TTC549 (cell line): ENCODE results near the gene TECTA.
"Not testable (repeated sequence)": the region's sequence is repeated elsewhere in the genome, so short reads cannot be mapped to it uniquely, and the experiment has no call there.

ENCODE experiments used
- FAIRE-seq: peaks from 2 replicates; lab custom pipeline; 2012; peaks lifted over from hg19 to GRCh38; lab: Jason Lieb, UNC

The TECTA gene

DNA sequence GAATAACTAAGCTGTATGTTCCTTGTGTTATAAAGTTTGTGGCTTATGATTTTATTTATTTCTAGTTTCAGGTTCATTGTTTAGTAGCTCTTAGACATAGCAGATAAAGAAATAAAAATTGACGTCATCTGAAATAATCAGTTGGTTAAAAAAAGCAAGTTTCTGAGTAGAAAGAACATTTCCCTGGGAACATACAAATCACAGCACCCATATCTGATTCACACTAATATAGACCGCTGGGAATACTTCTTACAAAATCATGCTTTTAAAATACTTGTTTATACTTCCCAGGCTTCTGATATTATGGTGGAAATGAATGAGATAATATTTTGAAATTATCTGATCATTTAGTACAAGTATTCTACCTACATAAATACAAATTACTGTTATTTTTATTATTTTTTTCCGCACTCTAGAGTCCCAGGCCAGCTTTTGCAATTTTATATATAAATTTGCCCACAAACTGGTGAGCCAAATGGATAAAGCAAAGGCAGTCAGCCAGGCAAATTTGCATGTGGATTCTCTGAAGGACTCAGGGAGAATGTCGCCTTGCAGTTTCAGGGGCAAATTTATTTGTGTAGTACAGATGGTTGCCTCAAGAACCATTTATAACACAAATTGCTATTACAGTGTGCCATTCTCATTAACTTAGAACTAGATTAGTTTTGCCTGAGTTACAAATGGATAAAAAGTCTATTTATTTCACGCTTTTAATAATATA is 128.6 kb downstream of the TECTA start:
- FAIRE-seq: no peak

DNA sequence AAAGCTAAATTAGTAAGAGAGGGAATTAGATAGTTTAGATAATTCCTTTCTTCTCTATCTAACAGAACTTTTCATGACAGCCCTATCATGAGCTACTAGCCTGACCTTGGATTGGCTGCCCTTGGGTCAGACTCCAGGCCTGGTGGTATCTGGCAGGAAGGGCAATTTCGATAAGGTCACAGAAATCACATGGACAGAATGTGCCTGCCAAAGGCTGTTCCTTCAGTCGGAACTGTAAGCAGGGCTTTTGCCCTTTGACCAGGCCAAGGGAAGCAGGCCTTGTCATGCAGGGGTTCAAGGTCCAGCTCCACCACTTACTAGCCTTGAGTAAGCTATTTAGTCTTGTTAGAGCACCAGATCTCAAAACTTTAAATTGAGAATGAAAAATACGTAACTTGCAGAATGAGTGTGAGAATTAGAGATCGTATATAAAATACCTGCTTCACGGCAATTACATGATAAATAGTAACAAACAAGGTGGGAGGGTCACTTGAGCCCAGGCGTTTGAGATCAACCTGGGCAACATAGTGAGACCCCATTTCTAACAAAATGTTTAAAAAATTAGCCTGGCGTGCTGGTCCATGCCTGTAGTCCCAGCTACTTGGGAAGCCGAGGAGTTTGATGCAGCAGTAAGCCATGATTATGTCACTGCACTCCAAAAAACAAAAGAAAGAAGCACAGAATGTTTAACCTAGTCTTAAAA is 130.7 kb downstream of the TECTA start:
- FAIRE-seq: no peak

DNA sequence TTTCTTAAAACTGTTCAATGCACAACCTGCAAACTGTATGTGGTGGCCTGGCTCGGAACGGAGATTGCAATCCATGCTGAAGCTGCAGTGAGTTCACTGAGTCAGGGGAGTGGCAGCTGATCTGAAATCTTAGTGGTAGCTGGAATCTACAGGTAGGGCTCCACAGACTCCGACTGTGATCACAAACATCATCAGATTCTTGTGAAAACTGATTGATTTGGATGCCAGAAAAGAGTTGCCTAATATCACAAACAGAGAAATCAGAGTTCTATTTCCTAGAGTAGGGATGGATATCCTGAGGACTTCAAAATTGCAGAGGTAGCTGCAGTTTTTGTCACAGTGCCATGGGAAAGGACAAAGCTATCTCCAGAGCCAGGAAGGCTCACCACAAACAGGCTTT is 134.0 kb downstream of the TECTA start:
- FAIRE-seq: no peak

DNA sequence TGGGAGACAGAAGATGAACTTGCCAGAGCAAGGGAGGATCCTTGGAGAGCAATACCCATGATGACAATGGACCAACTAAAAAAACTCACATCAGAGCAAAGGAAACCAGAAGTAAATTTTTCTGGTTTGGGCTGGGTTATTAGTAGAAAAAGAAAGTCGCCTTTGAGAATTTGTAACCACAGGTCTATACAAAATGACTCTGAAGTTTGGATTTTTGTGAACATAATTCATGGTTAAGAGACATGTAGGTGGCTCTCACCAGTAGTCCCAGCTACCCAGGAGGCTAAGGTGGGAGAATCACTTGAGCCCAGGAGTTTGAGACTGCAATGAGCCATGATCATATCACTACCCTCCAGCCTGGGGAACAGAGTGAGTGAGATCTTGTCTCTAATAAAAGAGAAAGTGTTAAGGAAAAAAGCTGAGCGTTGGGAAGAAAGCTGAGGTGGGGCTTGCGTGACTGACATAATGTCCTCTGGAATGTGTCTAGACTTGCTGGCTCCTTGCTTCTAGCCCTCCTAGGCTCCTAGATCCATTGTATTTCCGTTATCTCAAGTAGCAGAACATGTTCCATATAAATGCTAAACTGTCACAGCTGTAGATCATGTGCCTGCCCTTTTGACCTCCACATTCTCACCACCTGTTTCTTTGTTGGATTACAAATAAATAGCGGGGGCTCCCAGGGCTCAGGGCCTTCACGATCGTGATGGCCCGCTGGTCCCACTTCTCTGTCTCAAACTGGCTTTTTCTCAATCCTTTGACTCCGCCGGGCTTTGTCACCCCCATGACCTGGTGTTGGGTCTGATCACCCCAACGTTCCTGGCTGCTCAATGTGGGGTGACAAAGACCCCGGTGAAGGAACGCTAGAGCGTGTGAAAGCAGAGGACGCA is 135.3 kb downstream of the TECTA start:
- no peak for FAIRE-seq

DNA sequence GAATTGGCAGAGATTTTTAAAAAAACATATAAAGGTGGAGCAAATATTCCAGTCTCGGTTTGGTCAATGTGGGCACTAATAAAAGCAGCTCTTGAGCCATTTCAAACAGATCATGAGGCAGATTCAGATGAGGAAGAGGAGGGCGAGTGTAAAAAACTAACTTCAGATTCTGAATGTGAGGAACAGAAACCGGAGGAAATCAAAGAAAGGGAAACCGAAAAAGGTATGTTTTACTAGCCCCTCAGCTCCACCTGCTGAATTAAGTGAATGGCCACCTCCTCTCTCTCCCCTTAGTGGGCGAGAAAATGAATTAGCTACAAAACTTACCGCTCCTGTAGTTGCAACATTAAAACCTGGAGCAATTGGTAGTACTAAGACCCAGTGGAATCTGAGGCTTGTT is 136.2 kb downstream of the TECTA start:
- FAIRE-seq: not testable (repeated sequence)

DNA sequence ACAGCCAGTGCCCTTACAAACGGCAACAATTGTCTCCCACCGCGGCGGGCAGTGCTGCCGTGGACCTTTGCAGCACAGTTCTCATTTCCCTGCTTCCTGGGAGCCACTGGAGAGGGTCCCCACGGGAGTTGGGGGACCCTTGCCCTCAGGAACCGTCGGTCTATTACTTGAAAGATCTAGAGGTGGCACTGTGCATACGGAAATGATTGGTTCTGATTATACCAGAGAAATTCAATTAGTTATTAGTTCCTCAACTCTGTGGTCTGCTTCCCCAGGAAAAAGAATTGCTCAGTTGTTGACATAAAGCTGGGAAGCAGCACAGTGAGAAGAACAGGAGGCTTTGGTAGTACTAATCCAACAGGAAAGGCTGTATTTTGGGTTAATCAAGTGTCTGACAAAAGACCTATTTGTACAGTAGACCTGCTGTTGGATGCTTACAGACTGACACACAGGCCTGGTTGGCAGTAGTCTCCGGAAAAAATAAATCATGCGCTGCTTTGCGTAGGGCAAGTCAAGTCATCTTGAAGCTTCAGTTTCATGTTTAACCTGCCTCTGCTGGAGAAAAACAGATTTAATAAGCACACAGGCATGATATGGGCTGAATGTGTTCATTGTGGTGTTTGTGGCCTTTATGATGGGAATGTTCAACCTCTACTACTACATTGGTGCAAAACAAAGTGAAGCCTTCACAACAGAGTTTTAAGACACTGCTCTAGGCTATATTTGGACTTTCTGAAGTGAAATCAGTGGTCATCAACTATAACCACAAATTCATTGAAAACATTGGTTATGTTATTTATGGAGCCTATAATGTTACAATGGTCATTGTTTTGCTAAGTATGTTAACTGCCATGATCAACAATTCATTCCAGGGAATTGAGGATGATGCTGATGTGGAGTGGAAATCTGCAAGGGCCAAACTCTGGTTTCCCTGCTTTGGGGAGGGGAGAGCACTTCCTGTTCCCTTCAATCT is 136.9 kb downstream of the TECTA start:
- FAIRE-seq: no peak

DNA sequence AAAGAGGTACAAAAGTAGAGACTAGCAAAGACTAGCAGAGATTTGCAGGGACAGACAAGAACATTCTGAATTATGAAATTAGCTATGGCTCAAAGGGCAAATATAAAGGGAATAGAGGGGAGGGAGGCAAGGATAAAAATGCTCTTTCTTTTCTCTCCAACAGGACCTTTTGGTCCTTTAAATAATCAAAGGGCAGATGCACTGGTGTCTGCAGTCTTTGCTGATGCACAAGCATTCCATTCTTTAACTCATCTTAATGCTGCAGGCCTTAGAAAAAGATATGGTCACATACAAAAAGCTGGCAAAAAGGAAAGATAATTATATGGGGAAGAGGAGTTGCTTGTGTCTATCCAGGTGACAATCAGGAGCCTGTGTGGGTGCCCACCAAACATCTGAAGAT is 137.9 kb downstream of the TECTA start:
- FAIRE-seq: no peak

DNA sequence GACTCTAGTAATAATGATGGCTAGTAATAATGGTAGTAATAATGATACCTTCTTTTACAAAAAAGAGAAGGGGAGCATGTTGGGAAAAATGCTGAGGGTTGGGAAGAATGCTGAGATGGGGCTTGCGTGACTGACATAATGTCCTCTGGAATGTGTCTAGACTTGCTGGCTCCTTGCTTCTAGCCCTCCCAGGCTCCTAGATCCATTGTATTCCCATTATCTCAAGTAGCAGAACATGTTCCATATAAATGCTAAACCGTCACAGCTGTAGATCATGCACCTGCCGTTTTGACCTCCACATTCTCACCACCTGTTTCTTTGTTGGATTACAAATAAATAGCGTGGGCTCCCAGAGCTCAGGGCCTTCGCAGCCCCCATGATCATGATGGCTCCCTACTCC is 139.0 kb downstream of the TECTA start:
- FAIRE-seq: not testable (repeated sequence)

DNA sequence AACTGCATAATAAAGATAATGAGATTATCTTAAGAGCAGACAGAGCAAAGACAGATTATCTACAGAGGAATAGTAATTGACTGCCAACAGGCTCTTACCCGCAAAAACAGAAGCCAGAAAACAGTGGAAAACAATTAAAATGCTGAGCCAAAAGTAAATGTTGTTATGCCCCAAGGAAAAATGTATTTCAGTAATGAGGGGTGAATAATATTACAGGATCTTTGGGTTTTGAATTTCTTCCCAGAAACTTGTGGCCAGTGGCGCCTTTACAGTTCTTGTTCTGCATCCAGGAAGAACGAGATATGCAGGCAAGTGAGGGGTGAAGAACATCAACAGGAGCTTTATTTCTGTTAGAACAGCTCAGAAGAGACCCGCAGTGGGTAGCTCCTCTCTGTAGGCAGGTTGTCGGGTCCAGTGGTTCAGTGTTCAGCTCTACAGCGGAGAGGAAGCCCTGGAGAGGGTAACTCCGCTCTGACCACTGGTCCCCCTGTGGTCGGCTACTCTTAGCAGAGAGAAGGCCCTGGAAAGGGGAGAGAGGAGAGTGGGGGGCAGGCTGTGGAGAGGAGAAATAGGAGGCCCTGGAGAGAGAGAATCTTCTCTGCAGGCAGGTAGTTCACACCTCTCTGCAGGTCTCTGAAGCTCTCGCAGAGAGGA is 139.7 kb downstream of the TECTA start:
- FAIRE-seq: no peak
